Stimulated activated naive B cell treated with anti-CD40 and anti-IgM and Interleukin-4, amounts not matched to agents 10 μg/mL and 1 μg/mL and 100 μg/mL, for 72 hours (primary cell): ENCODE measurements around the gene TP53AIP1.

Source experiments
- ATAC-seq, 2 donors: fragments of 150-1000 bp; cut with Tn5 transposase; replicated peaks; 2 replicates each; pipeline ENCODE4 v1.10.0; 2021; ENCODE audit warnings: moderate library complexity in 1 of 2
- DNase-seq: peaks from one replicate; pipeline ENCODE4 v3.0.0; 2021
- H3K27ac Mint-ChIP-seq: one replicate; pipeline ENCODE4 v1.8.0; 2022; ENCODE audit warnings: mild to moderate bottlenecking, mixed read lengths
- H3K27me3 Mint-ChIP-seq, 2 donors: one replicate each; pipeline ENCODE4 v1.8.0; 2022; ENCODE audit warnings: mixed read lengths in 2 of 2
- H3K36me3 Mint-ChIP-seq, 2 donors: one replicate each; pipeline ENCODE4 v1.8.0; 2022; ENCODE audit warnings: mixed read lengths in 2 of 2, mild to moderate bottlenecking in 1 of 2
- H3K4me1 Mint-ChIP-seq, 2 donors: one replicate each; pipeline ENCODE4 v1.8.0; 2022; ENCODE audit warnings: mixed read lengths in 2 of 2, mild to moderate bottlenecking in 1 of 2
- H3K4me3 Mint-ChIP-seq, 2 donors: one replicate each; pipeline ENCODE4 v1.8.0; 2022; ENCODE audit warnings: mild to moderate bottlenecking in 2 of 2, mixed read lengths in 2 of 2, moderate library complexity in 1 of 2
- H3K9me3 Mint-ChIP-seq, 2 donors: one replicate each; pipeline ENCODE4 v1.8.0; 2022; ENCODE audit warnings: mixed read lengths in 2 of 2, mild to moderate bottlenecking in 1 of 2

Gene TP53AIP1, protein sequence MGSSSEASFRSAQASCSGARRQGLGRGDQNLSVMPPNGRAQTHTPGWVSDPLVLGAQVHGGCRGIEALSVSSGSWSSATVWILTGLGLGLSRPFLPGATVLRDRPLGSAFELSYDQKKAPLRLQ

DNA sequence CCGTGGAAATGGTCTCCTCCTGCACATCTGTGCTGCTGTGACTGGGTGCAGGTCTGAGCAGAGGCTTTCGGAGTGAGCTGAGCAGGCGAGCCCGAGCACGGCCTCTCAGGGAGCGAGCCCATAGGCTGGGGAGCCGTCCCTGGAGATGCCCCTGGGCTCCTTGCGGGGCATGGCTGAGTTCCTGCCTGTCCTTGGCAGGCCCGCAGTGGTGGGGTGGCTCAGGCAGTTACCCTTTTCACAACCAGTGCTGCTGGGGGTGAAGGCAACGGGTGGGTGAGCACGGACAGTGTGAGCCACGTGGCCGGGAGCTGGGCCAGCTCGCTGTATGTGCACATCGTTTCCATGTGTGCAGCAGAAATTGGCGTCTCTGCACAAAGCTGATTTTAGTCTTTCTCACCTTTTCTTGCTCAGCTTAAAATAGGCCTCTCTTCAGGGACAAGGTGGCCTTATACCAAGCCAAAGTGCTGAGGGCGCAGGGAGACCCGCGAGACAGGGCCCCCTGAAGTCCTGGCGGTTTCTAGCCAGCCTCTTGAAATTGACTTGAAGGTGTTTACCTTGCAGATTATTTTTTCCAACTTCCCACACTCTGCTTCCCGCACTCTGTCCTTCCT, at the start of gene TP53AIP1:
TSS of gene TP53AIP1 (minus strand) at position 55 of the 611 bp plus-strand sequence. CDS start 5,053 bp downstream, outside the sequence.
- Mint-ChIP-seq H3K4me3 (no peak within 1 kb of the TSS), H3K27ac (no peak within 1 kb of the TSS), H3K4me1 (no peaks in the 10 kb centered on the region), H3K27me3 (peaks cover 35 to 60% of the 10 kb centered on the region in 2 donors), H3K9me3 (no peaks in the 10 kb centered on the region), H3K36me3 (no peaks in the 10 kb centered on the region)
- DNase-seq: no peak
- no peak for ATAC-seq

DNA sequence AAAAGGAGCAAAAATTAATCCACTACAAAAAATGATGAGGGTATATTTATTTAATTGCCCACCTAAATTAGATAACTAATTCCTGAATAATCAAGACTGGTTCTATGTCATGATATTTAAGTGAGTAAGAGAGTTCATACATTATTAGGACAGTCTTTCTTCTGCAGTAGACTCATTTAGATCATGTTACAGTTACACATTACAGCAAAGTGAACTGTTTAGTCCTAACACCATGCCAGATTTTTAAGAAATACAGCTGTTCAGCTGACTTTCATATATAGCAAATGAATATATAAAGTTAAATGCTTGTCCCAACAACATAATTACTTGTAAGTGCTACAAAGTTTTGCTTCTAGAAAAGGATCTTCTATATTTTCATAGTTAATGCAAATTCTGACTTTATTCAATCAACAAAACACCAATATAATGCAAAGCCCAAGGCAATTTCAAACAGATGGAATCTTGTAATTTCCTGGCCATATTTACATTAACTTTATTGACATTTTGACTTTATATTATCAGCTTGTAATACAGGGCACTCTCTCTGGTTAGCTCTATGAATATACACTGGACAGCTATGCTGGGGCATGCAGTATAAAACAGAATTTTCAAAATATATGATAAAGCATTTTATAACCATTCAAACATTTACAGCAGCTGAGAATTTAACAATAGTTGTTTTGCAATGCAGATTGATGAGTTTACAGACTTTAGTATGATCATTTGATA, 45.7 kb upstream of the TP53AIP1 start:
- Mint-ChIP-seq H3K27ac (no peak overlapping the region), H3K36me3 (peaks cover 3 to 14% of the 10 kb centered on the region in 2 donors), H3K9me3 (peaks cover 1 to 4% of the 10 kb centered on the region in 2 donors), H3K27me3 (no peaks in the 10 kb centered on the region), H3K4me1 (no peaks in the 10 kb centered on the region), H3K4me3 (no peak overlapping the region)
- DNase-seq (no peak), ATAC-seq (no peak)

DNA sequence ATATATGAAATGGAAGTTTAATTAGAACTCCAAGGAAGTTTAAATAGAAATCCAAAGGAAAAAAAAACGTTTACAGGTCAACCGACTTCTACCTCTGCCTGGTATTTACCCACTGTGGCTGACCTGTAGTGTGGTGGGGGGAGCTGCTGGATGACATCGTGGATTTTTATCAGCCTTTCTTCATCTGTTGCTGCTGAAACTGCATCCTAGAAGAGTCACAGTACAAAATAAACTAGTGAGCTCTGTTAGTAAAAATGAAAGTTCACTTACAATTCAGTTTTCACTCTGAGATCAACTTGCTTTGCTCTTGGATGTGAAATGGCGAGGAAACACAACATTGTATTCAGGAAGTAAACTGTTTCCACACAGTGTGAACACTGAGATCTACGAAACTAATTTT, 43.2 kb upstream of the TP53AIP1 start:
- ATAC-seq (no peak), DNase-seq (no peak)
- Mint-ChIP-seq H3K27me3 (no peaks in the 10 kb centered on the region), H3K4me1 (no peaks in the 10 kb centered on the region), H3K4me3 (no peak overlapping the region), H3K9me3 (peaks cover 1 to 4% of the 10 kb centered on the region in 2 donors), H3K36me3 (peaks cover 5 to 17% of the 10 kb centered on the region in 2 donors), H3K27ac (no peak overlapping the region)

DNA sequence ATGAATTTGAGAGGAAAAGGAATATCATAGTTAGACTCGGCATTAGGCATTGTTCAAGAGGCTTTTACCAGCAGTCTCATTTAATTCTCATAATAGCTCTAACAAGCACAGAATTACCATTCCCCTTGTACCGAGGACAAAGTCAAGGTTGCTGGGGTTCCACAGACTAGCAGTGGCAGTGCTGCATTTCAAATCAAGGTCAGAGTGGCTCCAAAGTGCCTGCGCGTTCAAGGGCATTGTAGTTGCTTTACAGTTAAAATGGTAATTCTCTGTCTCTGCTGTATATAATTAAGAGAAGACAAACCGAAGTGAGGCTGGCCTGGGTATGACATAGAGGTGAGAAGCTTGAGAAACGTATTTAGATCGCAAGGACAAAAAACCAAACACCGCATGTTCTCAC, 40.4 kb upstream of the TP53AIP1 start:
- no peaks in the 10 kb centered on the region for H3K27me3 Mint-ChIP-seq
- ATAC-seq (no peak), DNase-seq (no peak)
- H3K4me1 Mint-ChIP-seq: no peaks in the 10 kb centered on the region
- H3K4me3 Mint-ChIP-seq: no peak overlapping the region
- H3K9me3 Mint-ChIP-seq: no peaks in the 10 kb centered on the region
- no peak overlapping the region for H3K27ac Mint-ChIP-seq
- H3K36me3 Mint-ChIP-seq: peaks cover 8 to 15% of the 10 kb centered on the region in 2 donors

DNA sequence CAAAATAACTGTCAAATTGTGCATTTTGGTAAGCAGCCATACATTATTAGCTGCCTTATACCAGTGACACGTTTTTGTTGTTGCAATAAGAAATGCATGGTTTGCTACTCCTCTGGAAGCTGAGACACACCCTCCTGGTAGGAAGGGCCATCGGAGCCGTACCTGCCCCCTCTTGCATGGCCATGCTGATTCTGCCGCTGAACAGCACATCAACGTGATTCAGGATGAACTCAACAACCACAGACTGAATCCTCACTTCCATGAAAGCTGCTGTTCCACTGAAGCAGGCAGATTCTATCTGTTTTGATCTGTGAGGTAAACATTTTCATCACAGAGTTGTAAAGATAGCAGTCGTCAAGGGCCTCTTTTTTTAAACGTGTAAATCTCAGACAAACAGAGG, 38.6 kb upstream of the TP53AIP1 start:
- Mint-ChIP-seq H3K9me3 (no peaks in the 10 kb centered on the region), H3K4me1 (no peaks in the 10 kb centered on the region), H3K4me3 (no peak overlapping the region), H3K27me3 (no peaks in the 10 kb centered on the region), H3K36me3 (peaks cover 12 to 16% of the 10 kb centered on the region in 2 donors), H3K27ac (no peak overlapping the region)
- DNase-seq (no peak), ATAC-seq (no peak)

DNA sequence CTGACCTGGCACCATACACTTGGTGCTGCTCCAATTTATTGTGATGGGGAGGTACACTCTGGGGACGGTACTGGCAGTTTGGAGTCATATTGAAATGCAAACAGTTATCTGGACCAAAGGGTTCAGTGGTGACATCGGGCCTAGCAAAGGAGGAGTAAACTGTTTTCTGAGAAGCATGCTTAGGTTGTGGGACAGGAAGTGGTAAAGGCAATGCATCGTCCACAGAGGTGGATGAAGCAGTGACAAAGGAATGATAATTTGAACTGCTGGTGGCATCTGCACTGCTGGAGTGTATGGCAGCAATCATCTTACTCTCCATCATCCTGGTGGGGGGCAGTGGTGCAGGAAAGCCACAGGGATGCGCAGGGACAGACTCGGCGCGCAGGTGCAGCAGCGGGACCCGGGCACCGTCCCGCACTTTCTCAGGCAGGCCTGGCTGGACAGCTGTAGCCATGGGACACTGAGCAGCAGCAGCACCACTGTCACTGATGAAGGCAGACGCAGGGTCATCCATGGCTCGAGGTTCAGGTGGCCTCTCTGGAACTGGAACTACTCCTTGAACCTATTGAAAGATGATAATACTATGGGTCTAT, 28.0 kb upstream of the TP53AIP1 start:
- no peaks in the 10 kb centered on the region for H3K27me3 Mint-ChIP-seq
- DNase-seq: no peak
- peaks cover under 1 to 1% of the 10 kb centered on the region in 2 donors for H3K4me1 Mint-ChIP-seq
- ATAC-seq: no peak
- H3K4me3 Mint-ChIP-seq: no peak overlapping the region
- H3K27ac Mint-ChIP-seq: no peak overlapping the region
- H3K9me3 Mint-ChIP-seq: no peaks in the 10 kb centered on the region
- peaks cover 18 to 29% of the 10 kb centered on the region in 2 donors for H3K36me3 Mint-ChIP-seq

DNA sequence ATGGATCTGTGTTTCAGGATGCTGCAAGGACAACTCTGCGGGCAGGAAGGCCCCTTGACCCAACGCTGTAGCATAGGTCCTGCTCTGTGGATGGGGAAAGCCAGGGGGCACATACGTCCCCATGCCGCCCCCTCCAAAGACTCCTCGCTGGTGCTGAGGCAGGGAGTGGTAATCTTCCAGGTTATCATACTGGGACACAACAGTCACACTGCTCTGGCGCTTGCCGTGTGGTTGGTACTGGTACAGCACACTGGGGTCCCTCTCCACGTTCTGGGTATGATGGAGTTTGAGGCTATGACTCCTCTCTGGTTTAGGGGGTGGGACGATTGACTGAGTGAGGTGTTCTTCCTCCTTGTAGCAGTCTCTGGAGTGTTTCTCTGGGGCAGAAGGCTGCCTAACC, 26.2 kb upstream of the TP53AIP1 start:
- peak in 1 of 2 donors; percentile 31 for ATAC-seq
- Mint-ChIP-seq H3K36me3 (peaks cover 16 to 24% of the 10 kb centered on the region in 2 donors), H3K4me1 (peaks cover 10 to 14% of the 10 kb centered on the region in 2 donors), H3K27me3 (no peaks in the 10 kb centered on the region), H3K4me3 (no peak overlapping the region), H3K9me3 (no peaks in the 10 kb centered on the region), H3K27ac (no peak overlapping the region)
- no peak for DNase-seq

DNA sequence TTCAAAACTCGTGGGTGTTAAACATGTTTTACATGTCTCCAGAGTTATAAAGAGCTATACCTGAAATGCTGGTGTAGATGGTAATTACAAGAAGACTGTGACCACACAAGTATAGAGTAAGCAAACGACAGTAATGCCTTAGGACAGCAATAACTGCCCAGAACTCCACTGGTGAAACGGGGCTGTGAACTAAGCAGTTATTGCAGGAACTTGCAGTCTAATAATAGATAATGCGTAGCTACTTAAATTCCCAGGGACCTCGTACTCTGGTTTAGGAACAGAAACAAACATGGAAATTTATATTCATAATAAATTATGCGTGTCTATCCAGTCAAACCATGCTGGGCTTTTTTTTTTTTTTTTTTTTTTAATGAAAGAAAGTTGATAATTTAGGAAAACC, 24.9 kb upstream of the TP53AIP1 start:
- Mint-ChIP-seq H3K27ac (no peak overlapping the region), H3K4me3 (no peak overlapping the region), H3K27me3 (no peaks in the 10 kb centered on the region), H3K36me3 (peaks cover 11 to 19% of the 10 kb centered on the region in 2 donors), H3K9me3 (no peaks in the 10 kb centered on the region), H3K4me1 (peaks cover 10 to 14% of the 10 kb centered on the region in 2 donors)
- ATAC-seq: no peak
- DNase-seq: no peak

DNA sequence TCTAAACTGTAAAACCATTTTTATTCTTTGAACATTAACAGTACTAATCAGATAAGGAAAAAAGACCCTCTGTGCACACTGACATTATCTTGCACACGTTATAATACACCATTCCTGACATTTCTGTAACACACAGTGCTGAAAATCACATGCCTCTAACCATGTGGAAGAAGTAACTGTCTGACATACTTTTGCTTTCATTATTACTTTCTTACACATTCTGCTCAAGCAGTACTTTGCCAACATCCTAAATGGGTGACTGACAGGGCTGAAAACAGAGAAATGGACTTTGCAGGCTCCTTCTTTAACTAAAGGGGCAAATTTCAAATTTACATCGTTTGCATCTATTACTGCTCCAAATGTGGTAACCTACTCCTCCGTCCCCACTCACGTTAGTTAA, 22.8 kb upstream of the TP53AIP1 start:
- ATAC-seq (peak; percentile 91 to 93), DNase-seq (no peak)
- Mint-ChIP-seq H3K4me1 (peaks cover 10 to 14% of the 10 kb centered on the region in 2 donors), H3K27ac (peak overlapping the region; percentile 44), H3K27me3 (no peaks in the 10 kb centered on the region), H3K9me3 (no peaks in the 10 kb centered on the region), H3K4me3 (peak overlapping the region in 1 of 2 donors; percentile 28), H3K36me3 (peaks cover 11% of the 10 kb centered on the region in 2 donors)

DNA sequence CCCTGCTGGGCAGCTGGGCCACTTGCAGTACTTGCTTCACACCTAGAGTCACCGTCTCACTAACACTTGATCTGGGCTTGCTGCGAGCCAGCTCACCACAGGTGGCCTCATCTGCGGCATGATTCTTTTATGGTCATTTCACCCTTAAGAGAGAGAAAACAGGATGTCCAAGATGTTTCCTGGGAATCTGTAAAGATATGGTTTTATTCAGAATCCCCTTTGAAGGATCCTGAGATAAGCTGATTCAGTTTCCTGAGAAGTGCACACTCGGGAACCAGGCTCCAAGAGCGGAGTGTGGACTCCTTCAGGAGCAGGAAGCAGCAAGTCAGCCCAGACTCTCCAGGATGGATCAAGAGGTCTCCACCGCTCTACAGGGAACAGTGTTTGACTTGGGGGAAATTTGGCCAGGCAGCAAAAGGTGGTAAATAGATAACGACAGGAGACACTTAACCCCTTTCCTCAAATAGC, 21.8 kb upstream of the TP53AIP1 start:
- H3K4me3 Mint-ChIP-seq: peak overlapping the region in 1 of 2 donors; percentile 5
- peaks cover 3% of the 10 kb centered on the region in 2 donors for H3K36me3 Mint-ChIP-seq
- H3K27me3 Mint-ChIP-seq: no peaks in the 10 kb centered on the region
- DNase-seq (no peak), ATAC-seq (no peak)
- peaks cover 10 to 14% of the 10 kb centered on the region in 2 donors for H3K4me1 Mint-ChIP-seq
- H3K27ac Mint-ChIP-seq: peak overlapping the region; percentile 37
- no peaks in the 10 kb centered on the region for H3K9me3 Mint-ChIP-seq

DNA sequence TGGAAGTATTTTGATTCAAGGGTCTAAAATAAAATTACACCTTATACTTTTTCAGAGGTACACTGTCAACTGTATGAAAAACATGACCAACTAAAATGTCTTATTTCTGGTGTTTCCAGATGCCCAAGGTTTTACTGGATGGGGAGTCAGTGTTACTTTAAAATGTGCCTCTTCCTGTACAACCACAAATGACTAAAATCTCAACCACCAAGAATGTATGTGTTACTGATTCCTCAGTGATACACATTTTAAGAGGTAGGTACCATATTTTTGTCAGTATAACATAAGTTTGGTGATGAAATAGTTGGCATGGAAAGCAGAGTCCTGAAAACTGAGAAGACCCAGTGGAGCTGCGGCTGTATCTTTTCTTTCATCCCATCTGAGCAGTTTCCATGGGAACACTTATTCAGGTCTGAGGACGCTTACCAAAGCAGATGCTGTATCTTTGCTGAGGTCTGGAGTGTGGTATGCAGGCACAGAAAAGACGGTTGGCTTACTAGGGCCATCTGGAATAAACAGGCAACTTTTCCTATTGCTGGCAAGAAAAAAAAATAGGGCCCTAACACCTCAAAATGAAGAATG, 21.2 kb upstream of the TP53AIP1 start:
- H3K4me3 Mint-ChIP-seq: no peak overlapping the region
- no peaks in the 10 kb centered on the region for H3K27me3 Mint-ChIP-seq
- no peak for ATAC-seq
- H3K4me1 Mint-ChIP-seq: peaks cover 10 to 14% of the 10 kb centered on the region in 2 donors
- no peak for DNase-seq
- H3K36me3 Mint-ChIP-seq: peaks cover 3% of the 10 kb centered on the region in 2 donors
- no peaks in the 10 kb centered on the region for H3K9me3 Mint-ChIP-seq
- H3K27ac Mint-ChIP-seq: no peak overlapping the region

DNA sequence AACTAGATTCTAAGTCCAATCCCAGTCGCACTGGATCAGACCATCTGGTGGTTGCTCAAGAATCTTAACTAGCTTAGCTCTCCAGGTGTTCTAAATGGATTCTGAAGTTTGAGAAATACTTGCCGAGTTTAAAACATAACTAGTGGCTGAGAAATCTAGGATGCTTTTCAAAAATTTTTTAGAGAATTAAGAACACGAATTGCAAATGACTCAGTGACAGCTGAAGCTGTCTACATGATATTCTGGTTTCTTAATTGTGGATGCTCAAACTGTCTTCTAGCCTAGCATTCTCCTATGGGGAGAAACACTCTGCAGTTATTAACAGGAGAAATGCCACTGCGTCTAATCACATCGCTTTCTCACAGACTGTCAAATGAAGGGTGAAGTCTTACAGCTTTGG, 20.2 kb upstream of the TP53AIP1 start:
- DNase-seq (no peak), ATAC-seq (no peak)
- Mint-ChIP-seq H3K9me3 (no peaks in the 10 kb centered on the region), H3K27ac (no peak overlapping the region), H3K4me3 (no peak overlapping the region), H3K4me1 (peaks cover 10 to 14% of the 10 kb centered on the region in 2 donors), H3K36me3 (no peaks in the 10 kb centered on the region), H3K27me3 (no peaks in the 10 kb centered on the region)

DNA sequence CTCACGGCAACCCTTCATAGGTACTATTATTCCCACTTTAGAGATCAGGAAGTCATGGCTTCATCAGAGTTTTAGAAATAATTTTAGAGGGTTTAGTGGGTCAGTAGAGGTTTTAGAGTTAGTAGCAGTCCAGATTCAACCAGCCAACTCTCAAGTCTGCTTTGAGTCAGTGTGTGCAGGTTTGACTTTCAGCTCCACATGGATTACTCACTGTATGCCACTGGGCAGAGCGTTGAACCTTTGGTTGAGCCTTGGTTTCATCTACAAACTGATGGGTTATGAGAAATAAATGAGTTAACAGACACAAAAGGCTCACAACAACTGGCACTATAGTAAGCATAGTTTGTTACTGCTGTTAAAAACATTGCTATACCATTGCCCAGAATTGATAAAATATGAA, 19.0 kb upstream of the TP53AIP1 start:
- no peak overlapping the region for H3K4me3 Mint-ChIP-seq
- no peaks in the 10 kb centered on the region for H3K9me3 Mint-ChIP-seq
- no peaks in the 10 kb centered on the region for H3K36me3 Mint-ChIP-seq
- peaks cover 10 to 14% of the 10 kb centered on the region in 2 donors for H3K4me1 Mint-ChIP-seq
- no peak for ATAC-seq
- peaks cover 7 to 8% of the 10 kb centered on the region in 2 donors for H3K27me3 Mint-ChIP-seq
- H3K27ac Mint-ChIP-seq: no peak overlapping the region
- no peak for DNase-seq

DNA sequence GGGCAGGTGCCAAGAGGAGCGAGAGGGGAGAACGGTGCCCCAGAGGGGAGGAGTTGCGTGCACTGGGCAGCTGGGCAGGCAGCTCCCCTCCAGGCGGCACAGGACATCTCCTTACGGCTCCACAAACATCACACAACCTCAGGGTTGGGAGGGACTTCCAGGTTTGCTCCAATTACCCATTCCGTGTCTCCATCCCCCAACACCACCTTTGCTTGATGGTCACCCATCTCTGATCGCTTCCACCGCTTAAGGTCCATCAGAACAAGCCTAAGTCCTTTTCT, 14.5 kb upstream of the TP53AIP1 start:
- Mint-ChIP-seq H3K9me3 (no peaks in the 10 kb centered on the region), H3K27me3 (peaks cover 21 to 30% of the 10 kb centered on the region in 2 donors), H3K36me3 (no peaks in the 10 kb centered on the region), H3K4me1 (peaks cover 0 to 3% of the 10 kb centered on the region in 2 donors), H3K4me3 (no peak overlapping the region), H3K27ac (no peak overlapping the region)
- ATAC-seq (no peak), DNase-seq (no peak)
